Right lobe of liver (tissue), 6 donors: ENCODE measurements around the gene PHOSPHO1. TPM values are rescaled to one million over a fixed set of nuclear protein-coding genes. Genes with fewer than 3 reads are reported as not detected.

ENCODE experiments used
- ATAC-seq, 4 donors: fragments of 200-7000 bp; cut with Tn5 transposase; one replicate each; pipeline ENCODE4 v1.9.1; 2020; ENCODE audit warnings: mild to moderate bottlenecking in 4 of 4, moderate library complexity in 4 of 4
- DNase-seq, 3 donors: peaks; one replicate each; pipeline ENCODE4 v3.0.0-alpha.2; 2020
- H3K27ac ChIP-seq, 3 donors: fragments of 200-600 bp; one replicate each; pipeline ENCODE4 v1.8.0; 2022
- H3K27me3 ChIP-seq, 2 donors: fragments of 200-600 bp; one replicate each; pipeline ENCODE4 v1.8.0; 2022
- H3K36me3 ChIP-seq, 4 donors: fragments of 200-600 bp; sonication (generic) in 1 of 4; one replicate each; pipeline versions ENCODE4 v1.5.1 to v1.8.0; 2017 to 2022; ENCODE audit warnings: control low read depth in 1 of 4
- H3K4me1 ChIP-seq, 4 donors: fragments of 200-600 bp; sonication (generic) in 1 of 4; one replicate each; pipeline versions ENCODE4 v1.5.1 to v1.8.0; 2017 to 2022; ENCODE audit warnings: control low read depth in 1 of 4
- H3K4me3 ChIP-seq, 3 donors: fragments of 200-600 bp; one replicate each; pipeline ENCODE4 v1.8.0; 2022
- H3K9me3 ChIP-seq, 4 donors: fragments of 200-600 bp; sonication (generic) in 1 of 4; one replicate each; pipeline versions ENCODE4 v1.5.1 to v1.8.0; 2017 to 2022; ENCODE audit warnings: control low read depth in 1 of 4
- POLR2A ChIP-seq: fragments of 450-650 bp; IDR thresholded peaks from one replicate; pipeline ENCODE4 v1.6.1; 2017; ENCODE audit warnings: antibody characterized with exemption, mild to moderate bottlenecking
- WGBS: methylation state at CpG from one replicate; pipeline ENCODE4 v1.1.6; 2018; ENCODE audit warnings: low coverage, low lambda C conversion rate; ENCODE audit not compliant: insufficient coverage; ENCODE audit errors: missing lambda C conversion rate; 5-methylcytosine and 5-hydroxymethylcytosine counted together
- intact Hi-C, 2 donors: fragments of 100-400 bp; cut with DNase I; formaldehyde crosslinking; loops; one replicate each; pipeline versions ENCODE4 v1.11.2 to v1.14.1; 2022
- total RNA-seq, 6 experiments: library from RNA; depleted of rRNA in 2 of 6; stranded (reverse); fragments of >200 nt in 2 of 6; fragmentation: NEBNext Ultra II Directional in 3 of 6; extraction: Animal tissue kit (Norgen Biotek cat#: 25700) in 3 of 6; gene quantifications; one replicate each; pipeline versions ENCODE4 v1.1.0 to v1.2.4, GENCODE V29; 2016 to 2023
- TF ChIP-seq, protein P1 (sequence below), 4 donors: fragments of 200-600 bp in 3 of 4; fragments of 450-650 bp in 1 of 4; IDR thresholded peaks; one replicate each; pipeline versions ENCODE4 v1.5.1 to v1.8.0; 2016 to 2022; ENCODE audit warnings: antibody characterized with exemption in 4 of 4, mild to moderate bottlenecking in 2 of 4
- donor health status: DM: no; HTN: yes; CAD: no.
- donor health status: DM: no; HTN: no; CAD: no.
- donor health status: DM: no; HTN: no; CAD: no.
- donor health status: DM: no; HTN: yes; CAD: no.
- donor health status: DM: no; HTN: yes; CAD: no.

The PHOSPHO1 gene
- total RNA-seq, 6 experiments from 2014 or later: 0.16 to 0.71 (median 0.41) TPM; not detected in 2

DNA sequence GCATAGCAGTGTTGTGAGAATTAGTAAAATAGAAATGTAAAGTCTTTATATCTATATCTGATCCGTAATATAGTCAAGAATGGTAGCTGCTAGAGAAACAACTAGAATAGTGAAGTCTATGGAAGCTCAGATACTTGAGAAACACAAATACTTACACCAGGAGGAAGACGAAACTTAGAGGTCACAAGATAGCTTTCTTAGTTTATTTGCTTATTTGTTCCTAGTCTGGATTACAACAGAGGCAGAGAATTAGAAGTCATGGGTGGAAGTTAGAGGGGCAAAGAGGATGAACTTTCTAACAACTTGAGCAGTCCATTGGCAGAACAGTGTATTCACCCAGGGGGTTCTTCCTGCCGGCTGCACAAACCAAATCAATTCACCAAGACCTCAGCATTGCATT lies 34.1 kb downstream of the PHOSPHO1 start:
- Histone ChIP-seq H3K27me3 (no peaks in the 10 kb centered on the region), H3K4me3 (no peak overlapping the region), H3K4me1 (no peaks in the 10 kb centered on the region), H3K27ac (no peak overlapping the region), H3K9me3 (no peaks in the 10 kb centered on the region), H3K36me3 (no peaks in the 10 kb centered on the region)
- TF ChIP-seq POLR2A: no peak
- TF ChIP-seq, protein P1, sequence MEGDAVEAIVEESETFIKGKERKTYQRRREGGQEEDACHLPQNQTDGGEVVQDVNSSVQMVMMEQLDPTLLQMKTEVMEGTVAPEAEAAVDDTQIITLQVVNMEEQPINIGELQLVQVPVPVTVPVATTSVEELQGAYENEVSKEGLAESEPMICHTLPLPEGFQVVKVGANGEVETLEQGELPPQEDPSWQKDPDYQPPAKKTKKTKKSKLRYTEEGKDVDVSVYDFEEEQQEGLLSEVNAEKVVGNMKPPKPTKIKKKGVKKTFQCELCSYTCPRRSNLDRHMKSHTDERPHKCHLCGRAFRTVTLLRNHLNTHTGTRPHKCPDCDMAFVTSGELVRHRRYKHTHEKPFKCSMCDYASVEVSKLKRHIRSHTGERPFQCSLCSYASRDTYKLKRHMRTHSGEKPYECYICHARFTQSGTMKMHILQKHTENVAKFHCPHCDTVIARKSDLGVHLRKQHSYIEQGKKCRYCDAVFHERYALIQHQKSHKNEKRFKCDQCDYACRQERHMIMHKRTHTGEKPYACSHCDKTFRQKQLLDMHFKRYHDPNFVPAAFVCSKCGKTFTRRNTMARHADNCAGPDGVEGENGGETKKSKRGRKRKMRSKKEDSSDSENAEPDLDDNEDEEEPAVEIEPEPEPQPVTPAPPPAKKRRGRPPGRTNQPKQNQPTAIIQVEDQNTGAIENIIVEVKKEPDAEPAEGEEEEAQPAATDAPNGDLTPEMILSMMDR (IDR thresholded peaks at IDR 0.05): no peak
- ATAC-seq (no peak), DNase-seq (no peak)
- intact Hi-C loops: no loop called here
- WGBS: 57% methylated on average over 3 of the region's 3 CpGs

DNA sequence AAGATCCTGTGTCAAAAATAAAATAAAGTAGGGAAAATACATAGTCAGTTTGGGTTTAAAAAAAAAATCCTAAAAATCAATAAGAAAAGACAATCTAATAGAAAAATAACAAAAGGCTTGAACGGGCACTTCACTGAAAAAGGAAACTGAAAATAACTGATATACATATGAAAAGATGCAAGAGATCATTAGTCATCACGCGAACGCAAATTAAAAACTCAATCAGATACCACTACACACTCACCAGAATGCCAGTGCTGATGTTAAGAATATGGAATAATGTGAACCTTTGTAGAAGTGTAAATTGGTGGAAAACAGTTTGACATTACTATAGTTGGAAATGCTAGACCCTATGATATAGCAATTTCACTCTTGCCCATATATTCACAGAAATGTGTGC lies 34.8 kb downstream of the PHOSPHO1 start:
- H3K9me3 ChIP-seq: no peaks in the 10 kb centered on the region
- no peak overlapping the region for H3K4me3 ChIP-seq
- no peak overlapping the region for H3K27ac ChIP-seq
- 67% methylated on average over 4 of the region's 4 CpGs for WGBS
- H3K4me1 ChIP-seq: no peaks in the 10 kb centered on the region
- intact Hi-C loops: no loop called here
- H3K36me3 ChIP-seq: no peaks in the 10 kb centered on the region
- DNase-seq (no peak), ATAC-seq (no peak)
- no peaks in the 10 kb centered on the region for H3K27me3 ChIP-seq
- no peak for TF ChIP-seq POLR2A
- TF ChIP-seq, protein P1 (IDR thresholded peaks at IDR 0.05): no peak

DNA sequence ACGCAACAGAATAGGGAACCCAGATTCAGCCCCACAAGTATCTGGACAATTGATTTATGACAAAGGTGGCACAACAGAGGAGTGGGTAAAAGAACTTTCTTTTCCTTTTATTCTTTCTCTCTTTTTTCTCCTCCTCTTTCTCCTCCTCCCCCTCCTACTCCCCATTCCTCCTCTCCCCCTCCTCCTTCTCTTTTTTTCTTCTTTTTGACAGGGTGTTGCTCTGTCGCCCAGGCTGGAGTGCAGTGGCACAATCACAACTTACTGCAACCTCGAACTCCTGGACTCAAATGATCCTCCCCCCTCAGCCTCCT lies 36.3 kb downstream of the PHOSPHO1 start:
- Histone ChIP-seq H3K4me3 (no peak overlapping the region), H3K27ac (no peak overlapping the region), H3K4me1 (no peaks in the 10 kb centered on the region), H3K36me3 (no peaks in the 10 kb centered on the region), H3K9me3 (no peaks in the 10 kb centered on the region), H3K27me3 (no peaks in the 10 kb centered on the region)
- 67% methylated on average over 3 of the region's 3 CpGs for WGBS
- DNase-seq (no peak), ATAC-seq (no peak)
- intact Hi-C loops: no loop called here
- TF ChIP-seq, protein P1 (IDR thresholded peaks at IDR 0.05): no peak
- TF ChIP-seq POLR2A: no peak

DNA sequence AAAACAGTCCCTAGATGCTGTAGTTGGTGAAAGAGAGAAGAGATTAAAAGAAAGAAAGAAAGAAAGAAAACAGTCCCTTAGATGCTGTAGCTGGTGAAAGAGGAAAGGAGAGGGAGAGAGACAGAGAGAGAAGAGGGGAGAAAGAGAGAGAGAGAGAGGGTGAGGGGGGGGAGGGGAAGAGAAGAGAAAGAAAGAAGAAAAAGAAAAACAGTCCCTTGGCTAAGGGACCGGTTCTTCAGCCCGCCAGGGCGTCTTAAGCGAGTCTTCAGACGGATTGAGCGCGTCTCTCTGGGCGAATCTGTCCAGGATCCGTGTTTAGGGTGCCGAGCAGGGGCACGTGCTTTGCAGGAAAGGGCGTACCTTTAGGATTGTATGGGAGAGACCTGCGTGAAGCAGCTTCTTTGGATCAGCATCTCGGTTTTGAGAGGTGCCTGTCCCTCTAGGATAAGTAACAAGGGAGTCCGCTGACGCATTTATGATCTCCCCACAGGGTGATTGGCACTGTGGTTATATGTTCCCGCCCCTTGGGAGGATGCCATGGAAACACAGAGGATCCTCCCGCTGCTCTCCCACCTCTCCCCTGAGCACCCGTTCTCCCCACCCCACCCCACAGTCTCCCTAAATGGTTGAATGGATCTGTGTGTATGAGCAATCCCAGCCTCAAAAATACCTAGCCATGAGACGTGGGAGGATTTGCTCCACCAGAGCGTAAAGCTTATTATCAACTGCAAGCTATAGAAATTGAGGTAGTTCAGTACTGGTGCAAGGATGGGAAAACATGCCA lies 36.9 kb downstream of the PHOSPHO1 start:
- DNase-seq (no peak), ATAC-seq (peak in 1 of 4 donors; percentile 1)
- Histone ChIP-seq H3K9me3 (no peaks in the 10 kb centered on the region), H3K4me1 (no peaks in the 10 kb centered on the region), H3K36me3 (no peaks in the 10 kb centered on the region), H3K27ac (peak overlapping the region; percentile 26 to 97 (median 96)), H3K27me3 (no peaks in the 10 kb centered on the region), H3K4me3 (peak overlapping the region; percentile 55 to 75 (median 69))
- TF ChIP-seq POLR2A: no peak
- TF ChIP-seq, protein P1 (IDR thresholded peaks at IDR 0.05): no peak
- intact Hi-C loops: no loop called here
- WGBS: 15% methylated on average over 10 of the region's 21 CpGs
